Measurements from ENCODE around the gene GNAT1. TPM values are rescaled to one million over a fixed set of nuclear protein-coding genes. Genes with fewer than 3 reads are reported as not detected.

GNAT1 gene
- total RNA-seq, 4 donors from 2014 or later = 1.3 TPM; not detected in 3

DNA sequence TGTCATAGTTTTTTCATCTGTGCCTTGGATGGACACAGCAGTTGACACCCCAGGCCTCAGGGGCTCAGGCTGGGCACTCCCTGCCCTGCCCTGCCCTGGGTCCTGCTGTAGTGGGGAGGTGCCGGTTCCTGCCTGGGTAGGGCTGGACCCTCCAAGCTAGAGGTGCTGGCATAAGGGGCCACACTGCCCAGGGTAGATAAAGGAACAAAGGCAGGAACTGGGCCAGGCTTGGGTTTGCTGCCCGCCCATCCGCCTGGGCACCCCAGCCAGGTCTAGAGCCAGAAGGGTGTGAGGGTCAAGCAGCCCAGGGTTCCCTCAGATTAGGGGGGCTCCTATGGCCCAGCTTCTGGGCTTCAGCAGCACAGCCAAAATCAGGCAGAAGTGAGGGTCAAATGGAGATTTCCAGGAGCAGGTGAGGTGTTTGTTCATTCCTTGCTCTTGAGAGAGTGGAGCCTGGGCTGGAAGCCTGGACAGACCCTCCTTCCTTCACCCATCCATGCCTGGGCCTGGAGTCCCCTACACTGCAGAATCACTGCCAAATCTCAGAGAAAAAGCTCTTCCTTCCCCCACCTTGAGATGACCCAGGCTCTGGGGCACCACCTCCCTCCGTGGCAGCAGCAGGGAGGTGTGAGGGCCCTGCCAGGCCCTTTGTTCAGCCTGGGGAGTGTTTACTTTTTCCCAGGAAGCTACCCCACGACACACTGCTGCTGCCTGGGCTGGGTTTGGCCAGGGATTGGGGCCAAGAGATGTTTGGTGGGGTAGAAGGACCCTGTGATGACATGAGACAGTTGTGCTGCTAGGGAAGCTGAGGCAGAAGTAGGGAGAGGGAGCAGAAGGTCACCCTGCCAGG is 29.2 kb upstream of the GNAT1 start:
- DNase-seq (ENCODE audit: low spot score) (no peak), ATAC-seq (ENCODE audit: low FRiP score) (no peak)
- TF ChIP-seq, protein P1, sequence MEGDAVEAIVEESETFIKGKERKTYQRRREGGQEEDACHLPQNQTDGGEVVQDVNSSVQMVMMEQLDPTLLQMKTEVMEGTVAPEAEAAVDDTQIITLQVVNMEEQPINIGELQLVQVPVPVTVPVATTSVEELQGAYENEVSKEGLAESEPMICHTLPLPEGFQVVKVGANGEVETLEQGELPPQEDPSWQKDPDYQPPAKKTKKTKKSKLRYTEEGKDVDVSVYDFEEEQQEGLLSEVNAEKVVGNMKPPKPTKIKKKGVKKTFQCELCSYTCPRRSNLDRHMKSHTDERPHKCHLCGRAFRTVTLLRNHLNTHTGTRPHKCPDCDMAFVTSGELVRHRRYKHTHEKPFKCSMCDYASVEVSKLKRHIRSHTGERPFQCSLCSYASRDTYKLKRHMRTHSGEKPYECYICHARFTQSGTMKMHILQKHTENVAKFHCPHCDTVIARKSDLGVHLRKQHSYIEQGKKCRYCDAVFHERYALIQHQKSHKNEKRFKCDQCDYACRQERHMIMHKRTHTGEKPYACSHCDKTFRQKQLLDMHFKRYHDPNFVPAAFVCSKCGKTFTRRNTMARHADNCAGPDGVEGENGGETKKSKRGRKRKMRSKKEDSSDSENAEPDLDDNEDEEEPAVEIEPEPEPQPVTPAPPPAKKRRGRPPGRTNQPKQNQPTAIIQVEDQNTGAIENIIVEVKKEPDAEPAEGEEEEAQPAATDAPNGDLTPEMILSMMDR (IDR thresholded peaks at IDR 0.05) = no peak

DNA sequence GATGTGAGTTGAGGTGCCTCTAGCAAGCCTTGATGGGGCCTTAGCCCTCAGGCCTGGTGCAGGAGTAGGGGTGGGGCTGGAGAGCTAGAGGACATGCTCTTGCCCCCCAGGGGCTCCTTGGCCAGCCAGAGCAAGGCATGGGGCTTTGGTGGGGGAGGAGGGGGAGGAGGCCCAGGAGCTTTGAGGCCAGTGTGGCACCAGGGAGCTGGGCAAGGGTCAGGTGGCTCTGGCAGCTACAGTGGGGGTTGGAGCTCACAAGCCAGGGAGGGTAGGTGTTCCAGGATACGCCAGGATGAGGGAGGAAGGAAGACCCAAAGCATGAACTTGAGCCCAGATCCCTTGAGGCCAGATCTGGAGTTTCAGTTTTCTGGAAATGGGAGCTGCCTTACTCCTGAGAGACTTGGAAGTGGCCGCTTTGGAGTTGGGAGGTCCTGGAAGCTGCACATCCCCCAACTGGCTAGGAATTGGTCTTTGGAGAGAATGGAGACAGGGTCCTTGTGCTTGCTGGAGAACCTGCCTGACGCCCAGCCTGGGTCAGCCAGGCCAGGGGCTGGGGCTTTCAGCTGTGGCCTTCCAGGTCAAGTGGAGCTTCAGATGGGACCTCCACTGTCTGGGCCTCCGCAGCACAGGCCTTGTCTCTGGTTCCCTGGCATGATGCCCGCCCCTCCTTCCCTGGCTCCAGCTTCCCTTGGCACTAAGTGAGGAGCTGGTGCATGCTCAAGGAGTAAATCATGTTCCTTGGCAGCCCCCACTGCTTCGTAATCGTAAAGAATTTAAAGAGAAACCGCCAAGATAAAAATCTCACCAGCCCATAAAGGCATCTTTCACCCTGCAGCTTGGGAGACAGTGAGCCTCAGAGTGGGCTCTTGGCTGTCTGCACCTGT is 27.6 kb upstream of the GNAT1 start:
- peak; percentile 55 for ATAC-seq (ENCODE audit: low FRiP score)
- peak; percentile 70 for DNase-seq (ENCODE audit: low spot score)
- TF ChIP-seq, protein P1 (IDR thresholded peaks at IDR 0.05) = no peak

DNA sequence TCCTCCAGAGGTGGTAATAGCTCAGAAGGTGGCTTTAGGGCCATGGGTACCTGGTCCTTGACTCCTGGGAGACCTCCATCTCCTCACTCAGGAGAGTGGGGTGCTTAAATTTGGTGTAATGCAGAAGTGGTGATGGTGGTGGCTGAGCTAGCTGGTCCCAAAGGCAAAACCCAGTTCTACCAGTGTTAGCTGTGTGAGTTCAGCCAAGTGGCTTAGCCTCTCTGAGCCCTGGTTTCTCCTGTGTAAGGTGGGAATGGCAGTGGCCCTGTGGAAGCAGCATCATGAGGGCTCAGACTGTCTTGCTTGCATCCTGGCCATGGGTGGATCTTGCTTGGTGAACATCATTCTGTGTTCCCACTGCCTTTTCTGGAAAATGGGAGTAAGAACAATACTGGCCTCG is 26.9 kb upstream of the GNAT1 start:
- DNase-seq (ENCODE audit: low spot score) (no peak), ATAC-seq (ENCODE audit: low FRiP score) (no peak)
- TF ChIP-seq, protein P1 (IDR thresholded peaks at IDR 0.05) = no peak

DNA sequence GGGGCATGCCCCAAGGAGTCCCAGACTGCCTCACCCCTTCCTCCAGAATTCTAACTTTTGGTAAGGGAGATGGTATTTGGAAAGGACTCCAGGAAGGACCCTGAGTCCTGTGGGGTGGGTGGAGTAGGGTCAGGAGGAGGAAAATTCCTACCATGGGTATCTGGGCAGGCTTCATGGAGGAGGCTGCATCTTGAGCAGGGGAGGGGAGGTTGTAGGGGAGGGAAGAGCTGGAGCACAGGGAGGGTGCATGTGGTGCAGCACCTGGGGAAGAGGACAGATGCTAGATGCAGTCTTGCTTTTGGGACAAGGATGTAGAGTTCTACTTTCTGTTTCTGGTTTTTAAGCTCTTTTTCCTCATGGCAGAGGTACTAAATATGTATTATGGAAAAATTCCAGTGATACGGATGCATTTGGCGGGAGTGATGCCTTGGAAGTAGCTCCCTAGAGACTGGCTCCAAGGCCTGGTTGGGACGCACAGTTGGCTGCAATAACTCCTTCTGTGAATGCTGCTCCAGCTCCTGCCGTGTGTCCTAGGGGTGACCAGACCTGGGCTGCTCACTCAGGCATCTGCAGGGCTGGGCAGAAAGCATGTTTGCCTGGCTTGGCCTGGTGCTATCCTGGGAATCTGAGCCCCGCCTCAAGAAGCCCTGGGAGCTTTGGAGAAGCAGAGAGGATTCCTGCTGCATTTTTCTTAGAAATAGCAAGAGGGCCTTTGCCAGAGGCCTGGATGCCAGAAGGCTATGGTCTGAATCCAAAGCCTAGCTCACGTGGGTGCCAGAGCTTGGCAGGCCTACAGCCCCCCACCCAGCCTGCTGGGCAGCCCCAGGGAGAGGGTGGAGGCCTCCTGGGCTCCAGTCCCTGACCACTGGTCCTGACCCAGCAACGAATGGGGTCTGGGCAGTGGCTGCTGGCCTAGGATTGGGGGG is 26.2 kb upstream of the GNAT1 start:
- TF ChIP-seq, protein P1 (IDR thresholded peaks at IDR 0.05) = no peak
- ATAC-seq (ENCODE audit: low FRiP score) = peak; percentile 24
- no peak for DNase-seq (ENCODE audit: low spot score)

GRCh38 chr3:50165910-50166538 is 25.4 kb upstream of the GNAT1 start:
- ATAC-seq (ENCODE audit: low FRiP score) = no peak
- TF ChIP-seq, protein P1 (IDR thresholded peaks at IDR 0.05) = no peak
- DNase-seq (ENCODE audit: low spot score) = no peak

GRCh38 chr3:50166620-50167019 is 24.8 kb upstream of the GNAT1 start:
- no peak for ATAC-seq (ENCODE audit: low FRiP score)
- DNase-seq (ENCODE audit: low spot score) = no peak
- TF ChIP-seq, protein P1 (IDR thresholded peaks at IDR 0.05) = no peak
